Smooth muscle cell (in vitro differentiated cells): ENCODE data around the gene PLXDC1. TPM values are rescaled to one million over a fixed set of nuclear protein-coding genes. Genes with fewer than 3 reads are reported as not detected.
A peak's percentile ranks its signal among the peaks of the same experiment; 100 is the strongest.

ENCODE experiments used
- DNase-seq: peaks from one replicate; lab custom pipeline; 2025; ENCODE audit not compliant: unreplicated experiment; lab: John Stamatoyannopoulos, UW
- H2AFZ ChIP-seq: fragments of 200-600 bp; sonication (generic); 2 replicates; pipeline ENCODE4 v1.6.0; 2016; ENCODE audit warnings: antibody characterized with exemption, low read depth, mild to moderate bottlenecking
- H3F3A ChIP-seq: fragments of 200-600 bp; sonication (generic); 2 replicates; pipeline ENCODE4 v1.6.0; 2017; ENCODE audit warnings: antibody characterized with exemption, low read depth
- H3K27ac ChIP-seq: fragments of 200-600 bp; sonication (generic); 2 replicates; pipeline ENCODE4 v1.5.1; 2016; ENCODE audit warnings: low read depth, mild to moderate bottlenecking
- H3K27me3 ChIP-seq: fragments of 200-600 bp; sonication (generic); 2 replicates; pipeline ENCODE4 v1.6.1; 2016; ENCODE audit warnings: low read depth, mild to moderate bottlenecking
- H3K36me3 ChIP-seq: fragments of 200-600 bp; sonication (generic); 2 replicates; pipeline ENCODE4 v1.5.1; 2016; ENCODE audit warnings: low read depth
- H3K4me1 ChIP-seq: fragments of 200-600 bp; sonication (generic); 2 replicates; pipeline ENCODE4 v1.5.1; 2016; ENCODE audit warnings: low read depth
- H3K4me2 ChIP-seq: fragments of 200-600 bp; sonication (generic); 2 replicates; pipeline ENCODE4 v1.6.0; 2016; ENCODE audit warnings: mild to moderate bottlenecking
- H3K4me3 ChIP-seq: fragments of 200-600 bp; sonication (generic); 2 replicates; pipeline ENCODE4 v1.5.1; 2016; ENCODE audit warnings: mild to moderate bottlenecking
- H3K79me2 ChIP-seq: fragments of 200-600 bp; sonication (generic); 2 replicates; pipeline ENCODE4 v1.6.0; 2016; ENCODE audit warnings: low read depth, mild to moderate bottlenecking
- H3K9ac ChIP-seq: fragments of 200-600 bp; sonication (generic); 2 replicates; pipeline ENCODE4 v1.6.0; 2016; ENCODE audit warnings: low read depth
- H3K9me3 ChIP-seq: fragments of 200-600 bp; sonication (generic); replicated peaks from 2 replicates; pipeline ENCODE4 v1.5.1; 2016; ENCODE audit warnings: low read depth
- H4K20me1 ChIP-seq: fragments of 200-600 bp; sonication (generic); 2 replicates; pipeline ENCODE4 v1.6.0; 2016; ENCODE audit warnings: low read depth
- CTCF ChIP-seq: fragments of 200-600 bp; sonication (generic); IDR thresholded peaks from 2 replicates; pipeline ENCODE4 v1.5.1; 2017; ENCODE audit warnings: borderline replicate concordance, mild to moderate bottlenecking, antibody characterized with exemption; ENCODE audit not compliant: insufficient read depth, poor library complexity, severe bottlenecking
- WGBS: methylation state at CpG from one replicate; pipeline ENCODE4 v1.1.7; 2016; ENCODE audit warnings: low lambda C conversion rate; 5-methylcytosine and 5-hydroxymethylcytosine counted together
- polyA plus RNA-seq: library from polyadenylated mRNA; unstranded; fragments of >200 nt; fragmentation: Nextera tagmentation; extraction: Ambion mirVana; gene quantifications from 2 replicates; pipeline ENCODE4 v1.2.1, GENCODE V29; 2016
- total RNA-seq: library from RNA; depleted of rRNA; stranded (reverse); fragments of >200 nt; gene quantifications from 2 replicates; pipeline ENCODE4 v1.2.3, GENCODE V29; 2014

Gene PLXDC1
- total and polyA plus RNA-seq, 2 experiments from 2014 or later, result 17.4 to 18.5 TPM

DNA sequence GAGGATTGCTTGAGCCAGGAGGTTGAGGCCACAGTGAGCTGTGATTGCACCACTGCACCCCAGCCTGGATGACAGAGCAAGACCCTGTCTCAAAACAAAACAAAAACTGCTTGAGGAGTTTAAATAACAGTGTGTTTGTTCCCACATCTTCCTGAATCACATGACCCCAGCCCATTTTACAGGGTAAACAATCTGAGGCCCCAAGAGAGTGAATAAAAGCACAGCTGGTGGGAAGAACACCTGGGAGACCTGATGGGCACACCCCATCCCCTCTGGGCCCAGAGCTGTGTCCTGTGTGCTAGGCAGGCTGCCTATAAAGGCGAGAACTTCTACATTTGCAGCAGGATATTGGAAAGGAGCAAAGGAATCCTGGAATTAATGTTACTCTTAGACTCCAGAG lies 69.6 kb downstream of the PLXDC1 start:
- Histone ChIP-seq H2AFZ (no peak overlapping the region), H3K79me2 (no peaks in the 10 kb centered on the region), H3K9ac (no peak overlapping the region), H3K4me3 (no peak overlapping the region), H3K9me3 (no peaks in the 10 kb centered on the region), H3K36me3 (no peaks in the 10 kb centered on the region), H4K20me1 (no peaks in the 10 kb centered on the region), H3K4me2 (no peak overlapping the region), H3K27me3 (no peaks in the 10 kb centered on the region), H3F3A (no peaks in the 10 kb centered on the region), H3K27ac (no peak overlapping the region), H3K4me1 (peaks cover 11% of the 10 kb centered on the region)
- no peak for DNase-seq
- WGBS, result 85% methylated on average over 1 of the region's 1 CpG
- TF ChIP-seq CTCF, result no peak

DNA sequence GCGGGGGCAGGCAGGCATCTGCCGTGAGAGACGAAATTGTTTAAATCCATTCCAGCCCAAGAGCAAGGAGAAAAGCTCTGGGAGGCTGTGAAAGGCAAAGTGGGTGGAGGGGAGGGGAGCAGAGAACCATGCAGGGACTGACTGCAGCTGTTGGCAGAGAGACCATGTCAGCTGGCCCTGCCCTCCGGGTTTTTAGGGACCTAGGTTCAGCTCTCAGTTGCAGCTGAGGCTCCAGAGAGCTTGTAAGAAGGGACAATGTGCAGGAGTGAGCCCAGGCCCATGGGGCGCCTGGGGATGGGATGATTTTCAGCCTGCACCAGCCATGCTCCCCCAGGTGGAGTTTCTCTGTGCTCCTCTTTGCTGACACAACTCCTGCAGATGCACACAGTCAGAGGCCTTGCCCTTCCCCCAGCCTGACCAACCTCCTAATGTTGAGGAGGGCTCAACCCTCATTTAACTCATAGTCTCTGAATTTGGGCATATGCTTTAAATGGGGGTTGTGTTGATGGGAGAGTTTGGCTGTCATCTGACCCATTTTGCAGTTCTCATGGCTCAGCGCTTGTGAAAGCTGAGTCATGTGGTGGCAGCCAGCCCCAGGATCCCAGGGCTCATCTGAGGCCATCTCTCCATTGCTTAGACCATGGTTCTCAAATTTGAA lies 70.9 kb downstream of the PLXDC1 start:
- no peak overlapping the region for H3K27ac ChIP-seq
- H2AFZ ChIP-seq, result no peak overlapping the region
- H3K4me3 ChIP-seq, result no peak overlapping the region
- no peaks in the 10 kb centered on the region for H3K9me3 ChIP-seq
- H3K27me3 ChIP-seq, result no peaks in the 10 kb centered on the region
- DNase-seq, result no peak
- H3K36me3 ChIP-seq, result no peaks in the 10 kb centered on the region
- no peak overlapping the region for H3K9ac ChIP-seq
- no peak for TF ChIP-seq CTCF
- no peaks in the 10 kb centered on the region for H3F3A ChIP-seq
- H3K4me2 ChIP-seq, result peak overlapping the region; percentile 29
- no peaks in the 10 kb centered on the region for H4K20me1 ChIP-seq
- H3K79me2 ChIP-seq, result no peaks in the 10 kb centered on the region
- WGBS, result 43% methylated on average over 6 of the region's 6 CpGs
- peaks cover 11% of the 10 kb centered on the region for H3K4me1 ChIP-seq

- Histone ChIP-seq H3K4me2 (no peak overlapping the region), H3K4me1 (peaks cover 11% of the 10 kb centered on the region), H3K27me3 (no peaks in the 10 kb centered on the region), H4K20me1 (no peaks in the 10 kb centered on the region), H3K79me2 (no peaks in the 10 kb centered on the region), H2AFZ (no peak overlapping the region), H3K27ac (no peak overlapping the region), H3K9ac (no peak overlapping the region), H3K4me3 (no peak overlapping the region), H3K36me3 (no peaks in the 10 kb centered on the region), H3F3A (no peaks in the 10 kb centered on the region), H3K9me3 (no peaks in the 10 kb centered on the region)
- no peak for DNase-seq
- TF ChIP-seq CTCF, result no peak
- WGBS, result 52% methylated on average over 1 of the region's 1 CpG
Measured at GRCh38 chr17:39079836-39080235, 71.6 kb downstream of the PLXDC1 start.

DNA sequence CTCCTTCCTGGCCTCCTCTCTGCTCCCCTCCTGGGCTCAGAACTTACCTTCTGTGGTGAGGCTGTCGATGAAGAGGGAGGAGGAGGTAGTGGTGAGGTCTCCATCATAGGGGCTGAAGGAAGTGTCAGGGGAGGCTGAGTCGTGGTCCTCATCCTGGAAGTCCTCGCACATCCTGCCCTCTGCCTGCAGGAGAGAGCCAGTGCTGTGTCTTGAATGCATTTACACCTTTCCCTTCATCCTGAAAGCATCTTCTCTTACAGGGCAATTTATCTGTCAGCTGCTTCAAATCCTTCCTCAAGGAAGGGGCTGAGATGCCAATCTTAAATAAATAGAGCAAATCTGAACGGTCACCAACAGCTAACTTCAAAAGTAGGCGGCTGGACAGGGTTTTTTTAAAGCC lies 73.6 kb downstream of the PLXDC1 start:
- Histone ChIP-seq H3K9me3 (no peaks in the 10 kb centered on the region), H3K36me3 (no peaks in the 10 kb centered on the region), H3K9ac (no peak overlapping the region), H3K4me3 (no peak overlapping the region), H3K27me3 (no peaks in the 10 kb centered on the region), H3K27ac (no peak overlapping the region), H3K4me1 (peaks cover 11% of the 10 kb centered on the region), H3K4me2 (no peak overlapping the region), H3F3A (no peaks in the 10 kb centered on the region), H2AFZ (no peak overlapping the region), H3K79me2 (no peaks in the 10 kb centered on the region), H4K20me1 (no peaks in the 10 kb centered on the region)
- 57% methylated on average over 5 of the region's 5 CpGs for WGBS
- no peak for DNase-seq
- no peak for TF ChIP-seq CTCF
